HepG2 (cell line): ENCODE measurements around the gene FAM83F. TPM values are rescaled to one million over a fixed set of nuclear protein-coding genes. Genes with fewer than 3 reads are reported as not detected.

Source experiments
- ATAC-seq: fragments of 200-7000 bp; cut with Tn5 transposase; 3 replicates; pipeline ENCODE4 v1.9.1; 2020; ENCODE audit warnings: mild to moderate bottlenecking, moderate library complexity
- BruUV-seq: library from RNA; stranded (reverse); fragments of 400-500 nt; replicated peaks from 2 replicates; lab custom pipeline; 2021; lab: Mats Ljungman, UMichigan
- CTCF ChIA-PET: fragments of 300-600 bp; formaldehyde crosslinking; extraction: SDS; loops from one replicate; lab custom pipeline; 2021; ENCODE audit warnings: low total read pairs, inconsistent platforms, low intra/inter-chr PET ratio; lab: Yijun Ruan, JAX
- POLR2A ChIA-PET: fragments of 350-600 bp; sonication (Branson Sonifier 250); formaldehyde crosslinking; loops from one replicate; lab custom pipeline; 2020; ENCODE audit warnings: antibody characterized with exemption, inconsistent platforms; lab: Yijun Ruan, JAX
- DNase-seq: peaks from one replicate; pipeline ENCODE4 v3.0.0-alpha.2; 2015; ENCODE audit warnings: low spot score
- FAIRE-seq: peaks from 3 replicates; lab custom pipeline; 2011; peaks lifted over from hg19 to GRCh38; lab: Jason Lieb, UNC
- H2AFZ ChIP-seq: one replicate; pipeline ENCODE4 v1.6.1; 2011; ENCODE audit warnings: low read length, inconsistent platforms
- H3K27ac ChIP-seq: fragments of 300-600 bp; 3 replicates; pipeline ENCODE4 v1.8.0; 2011; ENCODE audit warnings: mixed run types, mild to moderate bottlenecking, mixed read lengths, low read length, inconsistent platforms; ENCODE audit not compliant: insufficient read depth; ENCODE audit errors: extremely low read length
- H3K27me3 ChIP-seq, 2 experiments: fragments of 200-600 bp in 1 of 2; 2 replicates in 1 of 2; 3 replicates in 1 of 2; pipeline versions ENCODE4 v1.6.0 to v1.8.0; 2011; ENCODE audit warnings: low read length in 2 of 2, mild to moderate bottlenecking in 2 of 2, moderate library complexity in 2 of 2, inconsistent platforms in 1 of 2; ENCODE audit not compliant: insufficient read depth in 2 of 2, control insufficient read depth in 1 of 2
- H3K36me3 ChIP-seq, 2 experiments: fragments of 200-600 bp in 1 of 2; replicated peaks in 1 of 2; 2 replicates in 1 of 2; 3 replicates in 1 of 2; pipeline versions ENCODE4 v1.5.1 to v1.8.0; 2011; ENCODE audit warnings: low read length in 2 of 2, inconsistent platforms in 1 of 2; ENCODE audit not compliant: insufficient read depth in 2 of 2, control insufficient read depth in 1 of 2
- H3K4me1 ChIP-seq: 2 replicates; pipeline ENCODE4 v1.5.1; 2012; ENCODE audit warnings: low read length, inconsistent platforms; ENCODE audit not compliant: insufficient read depth
- H3K4me2 ChIP-seq: 2 replicates; pipeline ENCODE4 v1.6.0; 2011; ENCODE audit warnings: low read depth, low read length, inconsistent platforms
- H3K4me3 ChIP-seq, 3 experiments: fragments of 200-600 bp in 1 of 3; sonication (generic), shearing (Covaris generic) in 1 of 3; replicated peaks in 1 of 3; 2 replicates each; pipeline ENCODE4 v1.5.1; 2011 to 2016; ENCODE audit warnings: low read length in 3 of 3, inconsistent platforms in 2 of 3, low read depth in 2 of 3, mild to moderate bottlenecking in 2 of 3, control low read depth in 1 of 3, mixed read lengths in 1 of 3; ENCODE audit not compliant: insufficient read depth in 1 of 3
- H3K79me2 ChIP-seq: one replicate; pipeline ENCODE4 v1.6.1; 2011; ENCODE audit warnings: low read length, inconsistent platforms; ENCODE audit not compliant: insufficient read depth
- H3K9ac ChIP-seq: 2 replicates; pipeline ENCODE4 v1.6.0; 2011; ENCODE audit warnings: mild to moderate bottlenecking, low read depth, low read length, inconsistent platforms; ENCODE audit not compliant: insufficient read depth
- H3K9me3 ChIP-seq: 2 replicates; pipeline ENCODE4 v1.5.1; 2012; ENCODE audit warnings: mild to moderate bottlenecking, low read length
- H4K20me1 ChIP-seq: 2 replicates; pipeline ENCODE4 v1.6.0; 2011; ENCODE audit warnings: inconsistent platforms, mild to moderate bottlenecking, low read length, moderate library complexity; ENCODE audit not compliant: insufficient read depth
- ATF7-NPFF ChIP-seq: sonication (generic); formaldehyde crosslinking; IDR thresholded peaks from 2 replicates; pipeline ENCODE4 v1.8.1; 2023; ENCODE audit warnings: mild to moderate bottlenecking, low read depth, missing genetic modification reagents, moderate library complexity
- BHLHE40 ChIP-seq: IDR thresholded peaks from 2 replicates; pipeline ENCODE4 v1.6.1; 2011; ENCODE audit warnings: low read length, improper control_type of control experiment
- HHEX ChIP-seq: IDR thresholded peaks from 2 replicates; pipeline ENCODE4 v1.6.1; 2016; ENCODE audit warnings: control low read depth
- MTA3 ChIP-seq: sonication (generic); formaldehyde crosslinking; IDR thresholded peaks from 2 replicates; pipeline ENCODE4 v1.4.0; 2020; ENCODE audit warnings: missing genetic modification reagents
- SP1 ChIP-seq, 2 experiments: fragments of 450-650 bp in 1 of 2; sonication (generic) in 1 of 2; formaldehyde crosslinking in 1 of 2; IDR thresholded peaks; 2 replicates each; pipeline versions ENCODE4 v1.4.0 to v1.6.1; 2016 to 2020; ENCODE audit warnings: missing genetic modification reagents in 1 of 2
- TERF1 ChIP-seq: sonication (generic); formaldehyde crosslinking; IDR thresholded peaks from 2 replicates; pipeline ENCODE4 v1.8.0; 2022; ENCODE audit warnings: mild to moderate bottlenecking, missing genetic modification reagents, moderate library complexity
- ZFY ChIP-seq: sonication (generic); formaldehyde crosslinking; IDR thresholded peaks from 2 replicates; pipeline ENCODE4 v1.4.0; 2020; ENCODE audit warnings: missing genetic modification reagents
- ZNF121 ChIP-seq: sonication (generic); formaldehyde crosslinking; IDR thresholded peaks from 2 replicates; pipeline ENCODE4 v1.5.0; 2020; ENCODE audit warnings: mild to moderate bottlenecking, missing genetic modification reagents
- ZNF382 ChIP-seq: sonication (generic); formaldehyde crosslinking; IDR thresholded peaks from 2 replicates; pipeline ENCODE4 v1.5.0; 2020; ENCODE audit warnings: missing genetic modification reagents, mild to moderate bottlenecking, borderline replicate concordance
- ZNF737 ChIP-seq: sonication (generic); formaldehyde crosslinking; IDR thresholded peaks from 2 replicates; pipeline ENCODE4 v1.5.0; 2020; ENCODE audit warnings: missing genetic modification reagents, mild to moderate bottlenecking, borderline replicate concordance
- WGBS: methylation state at CpG from one replicate; pipeline ENCODE4 v1.1.6; 2017; ENCODE audit warnings: low lambda C conversion rate; 5-methylcytosine and 5-hydroxymethylcytosine counted together
- in situ Hi-C: cut with HindIII; loops from 2 replicates; pipeline ENCODE4 v1.10.0; 2017; ENCODE audit warnings: low pct_unique_long_range_greater_than_20kb; ENCODE audit not compliant: extremely low pct_ligation_motif_present
- intact Hi-C: fragments of 100-400 bp; cut with micrococcal nuclease; formaldehyde crosslinking; loops from one replicate; pipeline ENCODE4 v1.10.0; 2022; ENCODE audit not compliant: unreplicated experiment
- polyA plus RNA-seq, 8 experiments: library from polyadenylated mRNA; depleted of rRNA in 3 of 8; stranded (reverse) in 7 of 8; unstranded in 1 of 8; fragments of >200 nt; fragmentation: Illumina TruSeq in 4 of 8; extraction: Trizol in 4 of 8; gene quantifications; 2 replicates each; pipeline versions ENCODE4 v1.2.1 to v1.2.3, GENCODE V29; 2011 to 2016; ENCODE audit warnings: low read depth in 4 of 8, missing spikeins in 1 of 8, mixed read lengths in 1 of 8; ENCODE audit not compliant: insufficient read depth in 1 of 8
- total RNA-seq, 5 experiments: library from RNA; depleted of rRNA; stranded (reverse); fragments of >200 nt; fragmentation: Illumina TruSeq; extraction: Trizol; gene quantifications; 2 replicates each; pipeline ENCODE4 v1.2.3, GENCODE V29; 2016; ENCODE audit warnings: low read depth in 1 of 5
- TF ChIP-seq, protein P1 (sequence below): sonication (generic); formaldehyde crosslinking; IDR thresholded peaks from 2 replicates; pipeline ENCODE4 v1.4.0; 2020; ENCODE audit warnings: missing genetic modification reagents, borderline replicate concordance

Gene FAM83F
- total and polyA plus RNA-seq, 2 of the 13 experiments (the other 11 are each of a cell fraction or from before 2014, with no cell fraction given) = not detected

GRCh38 chr22:39966470-39966869 is 28.3 kb upstream of the FAM83F start:
- in situ Hi-C loops = no loop called here
- Histone ChIP-seq H3K27ac (no peak overlapping the region), H3K4me1 (no peaks in the 10 kb centered on the region), H2AFZ (no peak overlapping the region), H3K36me3 (no peaks in the 10 kb centered on the region), H3K4me3 (no peak overlapping the region), H3K4me2 (no peak overlapping the region), H3K27me3 (peaks cover 4 to 12% of the 10 kb centered on the region in 2 experiments; a peak in 4 of 5 replicates), H3K79me2 (no peaks in the 10 kb centered on the region), H3K9ac (no peak overlapping the region)
- no TSS peak for BruUV-seq
- CTCF ChIA-PET = no interaction called here
- FAIRE-seq = no peak
- no peak for DNase-seq
- TF ChIP-seq HHEX (CRISPR knock-in tag) = no peak
- no peak for TF ChIP-seq ZNF737 (CRISPR knock-in tag)
- no peak for TF ChIP-seq ATF7-NPFF (CRISPR knock-in tag)
- TF ChIP-seq SP1 (IDR thresholded peaks at IDR 0.05) = no peak
- TF ChIP-seq SP1 (CRISPR knock-in tag; IDR thresholded peaks at IDR 0.05) = no peak
- no peak for TF ChIP-seq ZFY (CRISPR knock-in tag)
- no peak for TF ChIP-seq ZNF382 (CRISPR knock-in tag)
- TF ChIP-seq, all 625 proteins: peak for 0
- POLR2A ChIA-PET = no interaction called here
- Histone ChIP-seq H3K9me3 (no peaks in the 10 kb centered on the region), H4K20me1 (no peaks in the 10 kb centered on the region)
- no peak for ATAC-seq
- intact Hi-C loops = no loop called here
- 28% methylated on average over 2 of the region's 2 CpGs for WGBS

DNA sequence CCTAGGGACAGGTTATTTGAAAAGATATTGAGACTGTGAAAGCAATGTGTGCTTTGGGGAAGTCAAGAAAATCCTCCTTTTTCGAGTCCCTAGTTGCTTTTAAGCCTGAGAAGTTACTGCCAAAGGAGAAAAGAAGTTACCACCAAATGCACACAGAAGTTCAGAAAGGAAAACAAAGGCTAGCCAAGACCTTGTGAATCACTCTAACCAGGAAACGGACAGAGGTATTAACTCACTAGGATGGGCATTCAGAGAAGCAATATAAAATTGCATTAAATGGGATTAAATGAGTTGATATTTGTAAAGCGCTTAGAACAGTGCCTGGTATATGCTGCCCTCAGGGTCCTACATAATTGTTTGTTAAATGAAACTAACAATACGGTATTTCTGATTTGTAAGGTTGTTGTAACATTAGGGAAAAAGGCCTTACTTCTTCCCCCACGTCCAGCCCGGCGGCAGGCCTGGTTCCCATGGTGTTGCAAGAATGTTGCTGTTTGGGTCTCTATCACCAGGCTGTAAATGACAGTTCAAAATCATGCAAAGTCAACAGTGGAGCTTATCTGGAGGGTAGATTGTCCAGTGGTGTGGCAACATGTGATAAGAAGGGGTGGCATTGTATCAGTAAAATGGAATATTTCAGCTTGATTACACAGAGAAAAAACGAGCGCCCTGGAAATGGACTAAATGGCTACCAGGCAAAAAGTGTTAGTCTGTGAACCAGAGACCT is 27.5 kb upstream of the FAM83F start:
- no peak overlapping the region for H2AFZ ChIP-seq
- TF ChIP-seq, protein P1, sequence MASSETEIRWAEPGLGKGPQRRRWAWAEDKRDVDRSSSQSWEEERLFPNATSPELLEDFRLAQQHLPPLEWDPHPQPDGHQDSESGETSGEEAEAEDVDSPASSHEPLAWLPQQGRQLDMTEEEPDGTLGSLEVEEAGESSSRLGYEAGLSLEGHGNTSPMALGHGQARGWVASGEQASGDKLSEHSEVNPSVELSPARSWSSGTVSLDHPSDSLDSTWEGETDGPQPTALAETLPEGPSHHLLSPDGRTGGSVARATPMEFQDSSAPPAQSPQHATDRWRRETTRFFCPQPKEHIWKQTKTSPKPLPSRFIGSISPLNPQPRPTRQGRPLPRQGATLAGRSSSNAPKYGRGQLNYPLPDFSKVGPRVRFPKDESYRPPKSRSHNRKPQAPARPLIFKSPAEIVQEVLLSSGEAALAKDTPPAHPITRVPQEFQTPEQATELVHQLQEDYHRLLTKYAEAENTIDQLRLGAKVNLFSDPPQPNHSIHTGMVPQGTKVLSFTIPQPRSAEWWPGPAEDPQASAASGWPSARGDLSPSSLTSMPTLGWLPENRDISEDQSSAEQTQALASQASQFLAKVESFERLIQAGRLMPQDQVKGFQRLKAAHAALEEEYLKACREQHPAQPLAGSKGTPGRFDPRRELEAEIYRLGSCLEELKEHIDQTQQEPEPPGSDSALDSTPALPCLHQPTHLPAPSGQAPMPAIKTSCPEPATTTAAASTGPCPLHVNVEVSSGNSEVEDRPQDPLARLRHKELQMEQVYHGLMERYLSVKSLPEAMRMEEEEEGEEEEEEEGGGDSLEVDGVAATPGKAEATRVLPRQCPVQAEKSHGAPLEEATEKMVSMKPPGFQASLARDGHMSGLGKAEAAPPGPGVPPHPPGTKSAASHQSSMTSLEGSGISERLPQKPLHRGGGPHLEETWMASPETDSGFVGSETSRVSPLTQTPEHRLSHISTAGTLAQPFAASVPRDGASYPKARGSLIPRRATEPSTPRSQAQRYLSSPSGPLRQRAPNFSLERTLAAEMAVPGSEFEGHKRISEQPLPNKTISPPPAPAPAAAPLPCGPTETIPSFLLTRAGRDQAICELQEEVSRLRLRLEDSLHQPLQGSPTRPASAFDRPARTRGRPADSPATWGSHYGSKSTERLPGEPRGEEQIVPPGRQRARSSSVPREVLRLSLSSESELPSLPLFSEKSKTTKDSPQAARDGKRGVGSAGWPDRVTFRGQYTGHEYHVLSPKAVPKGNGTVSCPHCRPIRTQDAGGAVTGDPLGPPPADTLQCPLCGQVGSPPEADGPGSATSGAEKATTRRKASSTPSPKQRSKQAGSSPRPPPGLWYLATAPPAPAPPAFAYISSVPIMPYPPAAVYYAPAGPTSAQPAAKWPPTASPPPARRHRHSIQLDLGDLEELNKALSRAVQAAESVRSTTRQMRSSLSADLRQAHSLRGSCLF (CRISPR knock-in tag) = no peak
- TF ChIP-seq ZNF121 (CRISPR knock-in tag) (no peak), BHLHE40 (no peak), TERF1 (CRISPR knock-in tag) (no peak), MTA3 (CRISPR knock-in tag) (no peak)

More for the DNA sequence above, 27.5 kb upstream of the FAM83F start:
- Histone ChIP-seq H4K20me1 (no peaks in the 10 kb centered on the region), H3K27me3 (peaks cover 5 to 20% of the 10 kb centered on the region in 2 experiments; a peak in 4 of 5 replicates), H3K4me2 (no peak overlapping the region), H3K79me2 (no peaks in the 10 kb centered on the region), H3K9ac (no peak overlapping the region), H3K4me1 (no peaks in the 10 kb centered on the region), H3K36me3 (no peaks in the 10 kb centered on the region), H3K9me3 (no peaks in the 10 kb centered on the region), H3K4me3 (no peak overlapping the region), H3K27ac (no peak overlapping the region)
- FAIRE-seq (no peak), DNase-seq (no peak), ATAC-seq (no peak)
- intact Hi-C loops = no loop called here
- CTCF ChIA-PET = no interaction called here
- no TSS peak for BruUV-seq
- in situ Hi-C loops = no loop called here
- POLR2A ChIA-PET = no interaction called here
- 10% methylated on average over 9 of the region's 9 CpGs for WGBS
